Stimulated activated CD4-positive, alpha-beta T cell treated with anti-CD3 and anti-CD28 coated beads, TNF-alpha, amount 100 ng/mL, for 24 hours (primary cell): Measurements from ENCODE around the gene GTPBP3.
A peak's percentile ranks its signal among the peaks of the same experiment; 100 is the strongest.

Source experiments
- DNase-seq, 3 experiments: peaks; one replicate each; pipeline ENCODE4 v3.0.0-alpha.2; 2020; ENCODE audit warnings: low read depth in 3 of 3

The GTPBP3 gene

GRCh38 chr19:17327654-17328516 lies 9.5 kb upstream of the GTPBP3 start:
- peak in 1 of 3 experiments; percentile 63 for DNase-seq

- no peak for DNase-seq
Observed at GRCh38 chr19:17328517-17329365, 8.6 kb upstream of the GTPBP3 start.

- no peak for DNase-seq
Observed at GRCh38 chr19:17329366-17330261, 7.7 kb upstream of the GTPBP3 start.

GRCh38 chr19:17330262-17331044 lies 6.9 kb upstream of the GTPBP3 start:
- no peak for DNase-seq

GRCh38 chr19:17331045-17331558 lies 6.3 kb upstream of the GTPBP3 start:
- DNase-seq = no peak

- no peak for DNase-seq
Observed at GRCh38 chr19:17332360-17332676, 5.0 kb upstream of the GTPBP3 start.

GRCh38 chr19:17332677-17333581 lies 4.4 kb upstream of the GTPBP3 start:
- DNase-seq = peak in 1 of 3 experiments; percentile 50

GRCh38 chr19:17333611-17334413 lies 3.5 kb upstream of the GTPBP3 start:
- DNase-seq = peak; percentile 57 to 80 (median 73)

GRCh38 chr19:17334414-17335409 lies 2.6 kb upstream of the GTPBP3 start, which contains the start of gene ANO8:
Gene ANO8 (minus strand): TSS chr19:17334855. CDS start chr19:17334670, 185 bp downstream.
- DNase-seq = peak; percentile 87 to 98 (median 93)

GRCh38 chr19:17335575-17335974 lies 1.8 kb upstream of the GTPBP3 start:
- no peak for DNase-seq

- peak in 1 of 3 experiments; percentile 52 for DNase-seq
Observed at GRCh38 chr19:17337675-17338432, 501 bp downstream of the GTPBP3 start.

GRCh38 chr19:17338433-17339078 lies 1.2 kb downstream of the GTPBP3 start:
- no peak for DNase-seq

- DNase-seq = peak in 1 of 3 experiments; percentile 73
Observed at GRCh38 chr19:17339088-17339741, 1.9 kb downstream of the GTPBP3 start.

GRCh38 chr19:17340302-17340870 lies 3.0 kb downstream of the GTPBP3 start:
- no peak for DNase-seq

- DNase-seq = no peak
Observed at GRCh38 chr19:17340871-17341357, 3.6 kb downstream of the GTPBP3 start.
